Measurements from ENCODE around the gene SHH. TPM values are rescaled to one million over a fixed set of nuclear protein-coding genes. Genes with fewer than 3 reads are reported as not detected.

The SHH gene
- total RNA-seq, 1 experiment from 2014 or later, result 0.26 TPM

DNA sequence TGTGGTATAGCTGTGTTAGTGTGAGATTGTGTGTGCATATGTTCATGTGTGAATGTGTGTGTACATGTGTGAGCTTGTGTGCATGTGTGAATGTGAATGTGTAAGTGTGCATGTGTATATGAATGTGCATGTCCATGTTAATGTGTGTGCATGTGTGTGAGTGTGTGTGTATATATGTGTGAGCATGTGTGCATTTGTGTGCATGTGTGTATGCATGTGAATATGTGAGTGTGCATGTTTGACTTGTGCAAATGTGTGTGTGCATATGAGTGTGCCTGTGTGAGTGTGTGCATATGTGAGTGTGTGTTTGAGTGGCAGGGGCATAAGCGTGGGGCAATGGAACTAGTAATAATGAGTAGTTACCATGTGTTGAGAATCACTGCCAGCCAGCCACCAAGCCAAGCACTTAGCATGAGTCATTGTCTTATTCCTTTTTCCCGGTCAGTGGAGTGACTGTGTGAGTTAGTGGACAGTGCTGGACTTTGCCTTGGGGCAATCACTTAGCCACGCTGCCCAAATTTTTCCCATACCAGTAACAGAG lies 46.3 kb upstream of the SHH start:
- H3K4me3 Mint-ChIP-seq, result no peak overlapping the region
- ChIA-PET POLR2A (no interaction called here), CTCF (interaction anchor here (1.0 kb wide), 1 partner anchor 44 kb away, joined by 3 read pairs; no protein-coding TSS in a partner anchor)
- peaks cover 14% of the 10 kb centered on the region for H3K9me3 Mint-ChIP-seq
- no peaks in the 10 kb centered on the region for H3K4me1 Mint-ChIP-seq
- H3K36me3 Mint-ChIP-seq, result no peaks in the 10 kb centered on the region
- ATAC-seq, result no peak
- no peak for DNase-seq (ENCODE audit: low spot score)
- no peaks in the 10 kb centered on the region for H3K27me3 Mint-ChIP-seq (ENCODE audit: low read depth)
- H3K27ac Mint-ChIP-seq, result no peak overlapping the region
- TF ChIP-seq, protein P1, sequence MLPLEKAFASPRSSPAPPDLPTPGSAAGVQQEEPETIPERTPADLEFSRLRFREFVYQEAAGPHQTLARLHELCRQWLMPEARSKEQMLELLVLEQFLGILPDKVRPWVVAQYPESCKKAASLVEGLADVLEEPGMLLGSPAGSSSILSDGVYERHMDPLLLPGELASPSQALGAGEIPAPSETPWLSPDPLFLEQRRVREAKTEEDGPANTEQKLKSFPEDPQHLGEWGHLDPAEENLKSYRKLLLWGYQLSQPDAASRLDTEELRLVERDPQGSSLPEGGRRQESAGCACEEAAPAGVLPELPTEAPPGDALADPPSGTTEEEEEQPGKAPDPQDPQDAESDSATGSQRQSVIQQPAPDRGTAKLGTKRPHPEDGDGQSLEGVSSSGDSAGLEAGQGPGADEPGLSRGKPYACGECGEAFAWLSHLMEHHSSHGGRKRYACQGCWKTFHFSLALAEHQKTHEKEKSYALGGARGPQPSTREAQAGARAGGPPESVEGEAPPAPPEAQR (CRISPR knock-in tag; IDR thresholded peaks at IDR 0.05), result no peak
- TF ChIP-seq SMAD4 (CRISPR knock-in tag; IDR thresholded peaks at IDR 0.05), result no peak
- TF ChIP-seq TCF7 (CRISPR knock-in tag; IDR thresholded peaks at IDR 0.05; ENCODE audit: low read depth), result no peak
- TF ChIP-seq GABPB1 (CRISPR knock-in tag; IDR thresholded peaks at IDR 0.05), result no peak
- TF ChIP-seq, protein P2, sequence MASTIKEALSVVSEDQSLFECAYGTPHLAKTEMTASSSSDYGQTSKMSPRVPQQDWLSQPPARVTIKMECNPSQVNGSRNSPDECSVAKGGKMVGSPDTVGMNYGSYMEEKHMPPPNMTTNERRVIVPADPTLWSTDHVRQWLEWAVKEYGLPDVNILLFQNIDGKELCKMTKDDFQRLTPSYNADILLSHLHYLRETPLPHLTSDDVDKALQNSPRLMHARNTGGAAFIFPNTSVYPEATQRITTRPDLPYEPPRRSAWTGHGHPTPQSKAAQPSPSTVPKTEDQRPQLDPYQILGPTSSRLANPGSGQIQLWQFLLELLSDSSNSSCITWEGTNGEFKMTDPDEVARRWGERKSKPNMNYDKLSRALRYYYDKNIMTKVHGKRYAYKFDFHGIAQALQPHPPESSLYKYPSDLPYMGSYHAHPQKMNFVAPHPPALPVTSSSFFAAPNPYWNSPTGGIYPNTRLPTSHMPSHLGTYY (CRISPR knock-in tag; IDR thresholded peaks at IDR 0.05), result no peak
- no peak for TF ChIP-seq FOXJ3 (CRISPR knock-in tag; IDR thresholded peaks at IDR 0.05; ENCODE audit: borderline replicate concordance)

DNA sequence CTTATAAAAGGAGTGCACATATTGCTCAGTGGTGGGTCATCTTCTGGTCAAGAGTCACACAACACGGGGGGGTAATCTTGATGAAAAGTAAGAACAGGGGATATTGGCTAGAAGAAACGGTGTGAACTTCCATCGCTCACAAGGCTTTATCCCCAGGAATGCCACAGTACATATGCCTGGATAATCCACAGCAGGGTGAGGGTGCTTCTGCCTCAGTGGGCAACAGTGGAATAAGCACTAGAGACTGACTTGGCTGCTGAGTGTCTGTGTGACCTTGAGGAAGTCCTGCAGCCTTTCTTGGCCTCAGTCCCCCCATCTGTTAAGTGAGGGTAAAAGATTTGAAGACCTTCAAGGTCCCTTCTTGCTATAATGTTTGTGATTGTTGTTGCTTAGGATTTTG lies 44.9 kb upstream of the SHH start:
- Mint-ChIP-seq H3K4me3 (no peak overlapping the region), H3K4me1 (no peaks in the 10 kb centered on the region), H3K36me3 (no peaks in the 10 kb centered on the region; the same call in 1 of the 2 replicates), H3K9me3 (peaks cover 23% of the 10 kb centered on the region), H3K27me3 (ENCODE audit: low read depth) (no peaks in the 10 kb centered on the region), H3K27ac (no peak overlapping the region)
- ChIA-PET CTCF (no interaction called here), POLR2A (no interaction called here)
- DNase-seq (ENCODE audit: low spot score), result no peak
- no peak for ATAC-seq
- TF ChIP-seq EMX1 (CRISPR knock-in tag; IDR thresholded peaks at IDR 0.05), result no peak
- no peak for TF ChIP-seq TCF7 (CRISPR knock-in tag; IDR thresholded peaks at IDR 0.05; ENCODE audit: low read depth)
- TF ChIP-seq ZBTB21 (CRISPR knock-in tag; IDR thresholded peaks at IDR 0.05; ENCODE audit: borderline replicate concordance), result no peak
- TF ChIP-seq NR2C2 (CRISPR knock-in tag; IDR thresholded peaks at IDR 0.05), result no peak
- TF ChIP-seq JAZF1 (CRISPR knock-in tag; IDR thresholded peaks at IDR 0.05), result no peak
- TF ChIP-seq ZNF138 (CRISPR knock-in tag; conservative IDR thresholded peaks at IDR 0.05), result no peak
- TF ChIP-seq, protein P3, sequence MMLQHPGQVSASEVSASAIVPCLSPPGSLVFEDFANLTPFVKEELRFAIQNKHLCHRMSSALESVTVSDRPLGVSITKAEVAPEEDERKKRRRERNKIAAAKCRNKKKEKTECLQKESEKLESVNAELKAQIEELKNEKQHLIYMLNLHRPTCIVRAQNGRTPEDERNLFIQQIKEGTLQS (CRISPR knock-in tag; conservative IDR thresholded peaks at IDR 0.05), result no peak
- no peak for TF ChIP-seq FOXP1 (CRISPR knock-in tag; IDR thresholded peaks at IDR 0.05; ENCODE audit: borderline replicate concordance)
- no peak for TF ChIP-seq SMAD4 (CRISPR knock-in tag; IDR thresholded peaks at IDR 0.05)
- TF ChIP-seq, protein P4, sequence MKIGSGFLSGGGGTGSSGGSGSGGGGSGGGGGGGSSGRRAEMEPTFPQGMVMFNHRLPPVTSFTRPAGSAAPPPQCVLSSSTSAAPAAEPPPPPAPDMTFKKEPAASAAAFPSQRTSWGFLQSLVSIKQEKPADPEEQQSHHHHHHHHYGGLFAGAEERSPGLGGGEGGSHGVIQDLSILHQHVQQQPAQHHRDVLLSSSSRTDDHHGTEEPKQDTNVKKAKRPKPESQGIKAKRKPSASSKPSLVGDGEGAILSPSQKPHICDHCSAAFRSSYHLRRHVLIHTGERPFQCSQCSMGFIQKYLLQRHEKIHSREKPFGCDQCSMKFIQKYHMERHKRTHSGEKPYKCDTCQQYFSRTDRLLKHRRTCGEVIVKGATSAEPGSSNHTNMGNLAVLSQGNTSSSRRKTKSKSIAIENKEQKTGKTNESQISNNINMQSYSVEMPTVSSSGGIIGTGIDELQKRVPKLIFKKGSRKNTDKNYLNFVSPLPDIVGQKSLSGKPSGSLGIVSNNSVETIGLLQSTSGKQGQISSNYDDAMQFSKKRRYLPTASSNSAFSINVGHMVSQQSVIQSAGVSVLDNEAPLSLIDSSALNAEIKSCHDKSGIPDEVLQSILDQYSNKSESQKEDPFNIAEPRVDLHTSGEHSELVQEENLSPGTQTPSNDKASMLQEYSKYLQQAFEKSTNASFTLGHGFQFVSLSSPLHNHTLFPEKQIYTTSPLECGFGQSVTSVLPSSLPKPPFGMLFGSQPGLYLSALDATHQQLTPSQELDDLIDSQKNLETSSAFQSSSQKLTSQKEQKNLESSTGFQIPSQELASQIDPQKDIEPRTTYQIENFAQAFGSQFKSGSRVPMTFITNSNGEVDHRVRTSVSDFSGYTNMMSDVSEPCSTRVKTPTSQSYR (CRISPR knock-in tag; IDR thresholded peaks at IDR 0.05), result no peak
- TF ChIP-seq, protein P5, sequence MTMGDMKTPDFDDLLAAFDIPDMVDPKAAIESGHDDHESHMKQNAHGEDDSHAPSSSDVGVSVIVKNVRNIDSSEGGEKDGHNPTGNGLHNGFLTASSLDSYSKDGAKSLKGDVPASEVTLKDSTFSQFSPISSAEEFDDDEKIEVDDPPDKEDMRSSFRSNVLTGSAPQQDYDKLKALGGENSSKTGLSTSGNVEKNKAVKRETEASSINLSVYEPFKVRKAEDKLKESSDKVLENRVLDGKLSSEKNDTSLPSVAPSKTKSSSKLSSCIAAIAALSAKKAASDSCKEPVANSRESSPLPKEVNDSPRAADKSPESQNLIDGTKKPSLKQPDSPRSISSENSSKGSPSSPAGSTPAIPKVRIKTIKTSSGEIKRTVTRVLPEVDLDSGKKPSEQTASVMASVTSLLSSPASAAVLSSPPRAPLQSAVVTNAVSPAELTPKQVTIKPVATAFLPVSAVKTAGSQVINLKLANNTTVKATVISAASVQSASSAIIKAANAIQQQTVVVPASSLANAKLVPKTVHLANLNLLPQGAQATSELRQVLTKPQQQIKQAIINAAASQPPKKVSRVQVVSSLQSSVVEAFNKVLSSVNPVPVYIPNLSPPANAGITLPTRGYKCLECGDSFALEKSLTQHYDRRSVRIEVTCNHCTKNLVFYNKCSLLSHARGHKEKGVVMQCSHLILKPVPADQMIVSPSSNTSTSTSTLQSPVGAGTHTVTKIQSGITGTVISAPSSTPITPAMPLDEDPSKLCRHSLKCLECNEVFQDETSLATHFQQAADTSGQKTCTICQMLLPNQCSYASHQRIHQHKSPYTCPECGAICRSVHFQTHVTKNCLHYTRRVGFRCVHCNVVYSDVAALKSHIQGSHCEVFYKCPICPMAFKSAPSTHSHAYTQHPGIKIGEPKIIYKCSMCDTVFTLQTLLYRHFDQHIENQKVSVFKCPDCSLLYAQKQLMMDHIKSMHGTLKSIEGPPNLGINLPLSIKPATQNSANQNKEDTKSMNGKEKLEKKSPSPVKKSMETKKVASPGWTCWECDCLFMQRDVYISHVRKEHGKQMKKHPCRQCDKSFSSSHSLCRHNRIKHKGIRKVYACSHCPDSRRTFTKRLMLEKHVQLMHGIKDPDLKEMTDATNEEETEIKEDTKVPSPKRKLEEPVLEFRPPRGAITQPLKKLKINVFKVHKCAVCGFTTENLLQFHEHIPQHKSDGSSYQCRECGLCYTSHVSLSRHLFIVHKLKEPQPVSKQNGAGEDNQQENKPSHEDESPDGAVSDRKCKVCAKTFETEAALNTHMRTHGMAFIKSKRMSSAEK (CRISPR knock-in tag; IDR thresholded peaks at IDR 0.05; ENCODE audit: borderline replicate concordance), result no peak
- TF ChIP-seq, protein P1 (CRISPR knock-in tag; IDR thresholded peaks at IDR 0.05), result no peak
- TF ChIP-seq, protein P6, sequence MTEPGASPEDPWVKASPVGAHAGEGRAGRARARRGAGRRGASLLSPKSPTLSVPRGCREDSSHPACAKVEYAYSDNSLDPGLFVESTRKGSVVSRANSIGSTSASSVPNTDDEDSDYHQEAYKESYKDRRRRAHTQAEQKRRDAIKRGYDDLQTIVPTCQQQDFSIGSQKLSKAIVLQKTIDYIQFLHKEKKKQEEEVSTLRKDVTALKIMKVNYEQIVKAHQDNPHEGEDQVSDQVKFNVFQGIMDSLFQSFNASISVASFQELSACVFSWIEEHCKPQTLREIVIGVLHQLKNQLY (CRISPR knock-in tag; IDR thresholded peaks at IDR 0.05), result no peak
- no peak for TF ChIP-seq HMGA2 (CRISPR knock-in tag; IDR thresholded peaks at IDR 0.05)
- TF ChIP-seq, protein P7, sequence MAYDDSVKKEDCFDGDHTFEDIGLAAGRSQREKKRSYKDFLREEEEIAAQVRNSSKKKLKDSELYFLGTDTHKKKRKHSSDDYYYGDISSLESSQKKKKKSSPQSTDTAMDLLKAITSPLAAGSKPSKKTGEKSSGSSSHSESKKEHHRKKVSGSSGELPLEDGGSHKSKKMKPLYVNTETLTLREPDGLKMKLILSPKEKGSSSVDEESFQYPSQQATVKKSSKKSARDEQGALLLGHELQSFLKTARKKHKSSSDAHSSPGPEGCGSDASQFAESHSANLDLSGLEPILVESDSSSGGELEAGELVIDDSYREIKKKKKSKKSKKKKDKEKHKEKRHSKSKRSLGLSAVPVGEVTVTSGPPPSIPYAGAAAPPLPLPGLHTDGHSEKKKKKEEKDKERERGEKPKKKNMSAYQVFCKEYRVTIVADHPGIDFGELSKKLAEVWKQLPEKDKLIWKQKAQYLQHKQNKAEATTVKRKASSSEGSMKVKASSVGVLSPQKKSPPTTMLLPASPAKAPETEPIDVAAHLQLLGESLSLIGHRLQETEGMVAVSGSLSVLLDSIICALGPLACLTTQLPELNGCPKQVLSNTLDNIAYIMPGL (CRISPR knock-in tag; IDR thresholded peaks at IDR 0.05), result no peak

Data from WTC11 (cell line).